GM19193 (cell line): ENCODE data around the gene RGSL1.

Experiments used
- POLR2A ChIP-seq: IDR thresholded peaks from 4 replicates; pipeline ENCODE4 v1.6.1; 2011; ENCODE audit not compliant: insufficient read depth, insufficient read length; ENCODE audit errors: extremely low read depth

The RGSL1 gene

DNA sequence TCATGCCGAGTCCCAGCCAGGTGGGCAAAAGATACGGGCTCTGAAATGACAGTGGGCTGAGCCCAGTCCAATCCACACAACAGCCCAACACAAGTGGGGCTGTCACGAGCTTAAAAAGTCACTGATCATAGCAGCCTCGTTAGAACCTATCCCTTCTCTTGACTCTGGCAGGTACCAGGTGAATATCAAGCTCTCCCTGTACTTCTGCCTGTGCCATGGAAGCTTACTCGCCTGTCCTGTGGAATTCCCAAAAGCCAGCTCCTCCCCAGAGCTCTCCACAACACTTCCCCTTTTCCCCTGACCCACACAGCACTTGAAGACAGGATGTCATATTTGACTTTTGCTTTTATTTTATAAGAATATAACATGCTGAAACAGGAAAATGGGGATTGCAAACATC is 148.3 kb downstream of the RGSL1 start:
- no peak for TF ChIP-seq POLR2A

DNA sequence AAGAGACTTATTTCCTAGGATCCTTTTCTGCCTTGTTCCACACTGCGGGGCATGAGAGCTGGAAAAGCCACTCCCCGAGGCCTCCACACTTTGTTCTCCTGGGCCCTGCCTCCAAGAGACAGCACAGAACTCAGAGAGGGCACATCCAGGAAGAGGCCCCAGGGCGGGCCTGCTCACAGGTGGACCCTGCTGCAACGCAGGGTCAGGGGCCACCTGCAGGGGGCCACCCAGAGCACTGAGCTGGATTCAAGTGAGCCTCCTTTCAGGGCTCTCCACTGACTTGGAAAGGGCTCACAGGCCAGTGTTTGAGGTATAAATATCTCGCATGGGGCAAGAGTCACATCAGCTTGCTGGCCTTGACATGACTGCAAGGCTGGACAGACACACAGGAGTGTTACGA is 149.4 kb downstream of the RGSL1 start:
- no peak for TF ChIP-seq POLR2A

DNA sequence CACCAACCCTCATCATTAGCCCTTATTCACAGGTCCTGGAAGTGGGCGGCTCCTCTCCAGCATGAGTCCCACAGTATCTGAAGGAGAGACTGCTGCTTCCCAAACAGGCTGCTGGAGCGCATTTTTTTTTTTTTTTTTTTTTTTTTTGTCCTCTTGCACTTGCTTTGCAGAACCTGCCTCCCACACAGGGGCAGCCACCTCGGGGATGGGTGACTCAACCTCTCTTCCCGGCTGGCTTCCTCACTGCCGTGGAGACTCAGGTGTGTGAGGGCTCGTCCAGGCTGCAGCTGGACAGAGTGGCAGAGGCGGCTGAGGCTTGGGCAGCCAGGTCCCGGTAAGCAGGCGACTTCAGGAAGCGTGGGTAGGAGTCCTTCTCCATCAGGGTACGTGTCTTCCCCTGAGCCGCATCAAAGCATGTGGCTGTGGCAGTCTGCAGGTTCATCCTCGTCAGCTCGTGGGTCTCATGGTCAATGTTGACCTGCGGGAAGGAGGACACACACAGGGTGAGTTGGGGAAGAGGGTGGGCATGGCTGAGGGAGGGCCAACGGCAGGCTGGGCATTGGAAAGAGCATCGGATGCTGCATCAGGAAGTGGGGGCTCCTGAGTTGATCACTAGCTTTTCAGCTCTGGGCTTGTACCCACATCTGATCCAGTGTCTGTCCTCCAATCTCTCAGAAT is 150.2 kb downstream of the RGSL1 start:
- TF ChIP-seq POLR2A = no peak

- TF ChIP-seq POLR2A = no peak
Measured at GRCh38 chr1:182600745-182601415, 150.9 kb downstream of the RGSL1 start.

DNA sequence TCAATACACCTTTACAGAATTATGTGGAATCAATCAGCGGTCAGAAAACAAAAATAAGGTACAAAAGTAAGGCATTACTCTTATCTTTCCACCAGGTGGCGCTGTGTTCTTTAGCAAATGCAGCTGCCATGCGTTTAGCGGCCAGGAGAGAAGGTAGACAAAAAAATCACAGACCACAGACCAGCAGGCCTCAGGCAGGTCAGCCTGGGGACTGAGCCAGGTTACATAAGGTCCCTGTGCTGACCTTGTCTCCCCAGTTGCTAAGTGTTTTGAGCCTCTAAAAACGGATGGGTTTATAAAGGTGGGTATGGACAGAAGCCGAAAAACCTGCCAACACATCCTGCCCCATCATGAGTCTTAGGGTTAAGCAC is 151.5 kb downstream of the RGSL1 start:
- TF ChIP-seq POLR2A = no peak

- TF ChIP-seq POLR2A = no peak
Measured at GRCh38 chr1:182601913-182602312, 152.0 kb downstream of the RGSL1 start.

GRCh38 chr1:182602935-182603645 is 153.1 kb downstream of the RGSL1 start:
- no peak for TF ChIP-seq POLR2A

DNA sequence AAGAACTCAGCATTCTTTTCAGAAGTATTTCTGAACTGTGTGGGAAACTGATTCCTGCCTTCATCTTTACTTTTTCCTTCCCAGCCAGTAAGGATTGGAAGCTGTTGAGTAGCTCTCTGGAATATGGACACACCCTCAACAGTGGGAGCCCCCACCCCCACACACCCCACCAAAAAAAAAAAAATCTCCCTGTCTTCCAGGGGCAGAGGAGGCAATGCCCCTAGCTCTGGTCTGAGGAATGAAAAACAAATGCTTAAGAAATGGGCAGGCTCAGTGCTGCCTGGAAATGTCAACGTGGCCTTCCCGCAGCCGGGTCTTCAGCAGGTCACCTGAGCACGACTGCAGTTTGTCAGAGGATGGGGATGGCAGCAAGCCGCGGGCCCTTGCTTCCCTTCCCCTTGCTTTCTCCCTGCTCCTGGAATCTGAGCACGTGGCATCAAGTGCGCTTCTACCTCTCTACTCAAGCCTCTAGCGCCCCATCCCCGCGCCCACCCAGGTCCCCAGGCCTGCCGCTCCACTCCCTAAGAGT is 153.8 kb downstream of the RGSL1 start:
- no peak for TF ChIP-seq POLR2A

DNA sequence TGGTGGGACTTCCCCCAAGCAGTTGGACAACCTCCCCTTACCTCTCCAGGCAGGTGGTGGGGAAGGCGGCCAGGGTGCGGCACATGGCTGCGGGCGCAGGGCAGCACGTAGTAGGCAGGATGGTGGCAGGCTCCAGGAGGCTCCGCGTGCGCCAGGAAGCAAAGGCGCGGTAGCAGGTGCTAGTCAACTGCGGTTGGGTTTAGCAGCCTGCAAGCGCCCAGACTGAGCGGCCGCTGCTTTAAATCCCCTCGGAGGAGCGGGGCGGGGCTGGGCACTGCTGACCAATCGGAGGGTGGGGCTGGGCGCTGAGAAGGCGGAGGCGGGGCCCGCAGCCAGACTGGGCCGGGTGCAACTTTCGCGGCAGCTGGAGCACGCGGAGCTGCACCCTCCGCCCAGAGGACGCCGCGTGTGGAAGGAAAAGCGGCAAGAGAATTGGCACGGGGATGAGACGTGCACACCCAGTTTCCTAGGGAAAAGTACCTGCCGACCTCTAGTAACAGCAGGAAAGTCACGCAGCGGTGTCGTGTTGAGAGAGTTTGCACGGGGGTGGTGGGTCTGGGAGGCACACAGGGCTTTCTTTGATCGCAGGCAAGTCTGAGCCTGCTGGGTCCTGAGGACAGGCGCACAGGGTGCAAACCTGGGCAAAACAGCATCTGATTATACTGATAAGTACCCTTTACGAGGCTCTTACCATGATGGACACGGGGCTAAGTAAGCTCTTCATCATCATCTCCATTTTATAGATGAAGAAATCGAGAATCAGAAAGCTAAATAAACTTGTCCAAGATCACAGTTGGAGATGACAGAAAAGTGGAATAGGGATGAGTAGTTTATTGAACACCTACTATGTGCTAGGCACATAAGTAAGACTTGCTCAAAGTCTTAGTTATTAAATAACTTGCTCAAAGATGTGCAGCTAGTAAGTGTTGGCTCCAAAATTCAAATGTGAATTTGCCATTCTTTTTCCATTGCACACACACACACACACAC is 154.5 kb downstream of the RGSL1 start, which contains the start of gene RGS16:
RGS16 (minus strand) TSS at position 215 of the 990 bp plus-strand sequence; CDS start at position 85, 130 bp downstream.
- TF ChIP-seq POLR2A = peak; percentile 99

GRCh38 chr1:182607566-182607965 is 157.6 kb downstream of the RGSL1 start:
- TF ChIP-seq POLR2A = no peak

DNA sequence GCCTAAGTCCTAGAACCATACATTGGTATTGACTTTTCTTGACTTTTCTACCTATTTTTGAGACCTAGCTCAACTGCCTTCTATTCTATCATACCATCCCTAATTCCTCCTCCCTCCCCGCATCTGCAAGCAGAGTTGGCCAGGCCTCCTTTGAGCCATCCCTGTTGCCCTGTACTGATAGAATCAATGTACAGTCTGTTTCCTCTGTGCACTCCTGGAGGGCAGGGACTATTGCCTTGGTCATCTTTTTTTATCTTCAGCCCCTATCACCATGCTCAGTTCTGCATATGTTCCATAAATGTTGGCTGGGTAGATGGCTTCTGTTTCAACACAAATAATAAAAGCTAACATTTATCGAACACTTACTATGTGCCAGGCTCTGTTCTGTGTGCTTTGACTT is 158.3 kb downstream of the RGSL1 start:
- TF ChIP-seq POLR2A = no peak

DNA sequence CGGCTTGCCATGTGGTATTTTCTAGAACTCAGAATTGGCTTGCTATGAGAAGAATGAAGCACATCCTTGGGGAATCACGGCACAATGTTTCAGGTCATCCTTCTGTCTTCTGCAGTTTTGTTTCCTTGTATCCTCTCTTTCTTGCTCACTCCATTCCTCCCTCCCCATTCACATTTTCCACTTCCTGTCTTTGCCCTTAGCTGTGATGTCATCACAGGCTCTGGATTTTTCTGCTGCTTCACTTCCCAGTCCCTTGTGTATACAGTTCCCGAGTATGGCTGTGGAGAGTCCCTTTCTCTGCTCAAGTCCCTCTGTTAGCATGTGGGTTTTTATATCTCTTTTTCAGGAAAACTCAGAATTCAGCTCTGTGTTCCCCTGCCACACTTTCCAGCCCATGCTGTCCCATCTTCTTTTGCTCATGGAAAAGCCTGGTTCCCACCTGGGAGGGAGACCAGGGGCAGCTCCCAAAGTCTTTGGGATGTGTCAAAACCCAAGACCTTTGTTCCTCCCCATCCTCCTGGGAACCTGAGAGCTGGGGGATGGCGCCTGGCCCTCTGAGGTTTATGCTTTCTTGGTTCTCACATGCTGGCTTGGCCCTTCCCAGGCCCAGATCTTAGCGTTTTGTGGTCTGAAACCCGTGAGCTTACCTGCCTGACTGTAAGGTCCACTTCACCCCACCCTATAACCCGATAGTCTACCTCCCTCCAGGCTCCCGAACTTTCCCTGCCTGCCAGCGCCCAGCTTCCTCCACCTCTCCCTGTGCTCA is 159.1 kb downstream of the RGSL1 start:
- TF ChIP-seq POLR2A = no peak
